Measurements from ENCODE around the gene MRFAP1L1.

- TF ChIP-seq, protein P1, sequence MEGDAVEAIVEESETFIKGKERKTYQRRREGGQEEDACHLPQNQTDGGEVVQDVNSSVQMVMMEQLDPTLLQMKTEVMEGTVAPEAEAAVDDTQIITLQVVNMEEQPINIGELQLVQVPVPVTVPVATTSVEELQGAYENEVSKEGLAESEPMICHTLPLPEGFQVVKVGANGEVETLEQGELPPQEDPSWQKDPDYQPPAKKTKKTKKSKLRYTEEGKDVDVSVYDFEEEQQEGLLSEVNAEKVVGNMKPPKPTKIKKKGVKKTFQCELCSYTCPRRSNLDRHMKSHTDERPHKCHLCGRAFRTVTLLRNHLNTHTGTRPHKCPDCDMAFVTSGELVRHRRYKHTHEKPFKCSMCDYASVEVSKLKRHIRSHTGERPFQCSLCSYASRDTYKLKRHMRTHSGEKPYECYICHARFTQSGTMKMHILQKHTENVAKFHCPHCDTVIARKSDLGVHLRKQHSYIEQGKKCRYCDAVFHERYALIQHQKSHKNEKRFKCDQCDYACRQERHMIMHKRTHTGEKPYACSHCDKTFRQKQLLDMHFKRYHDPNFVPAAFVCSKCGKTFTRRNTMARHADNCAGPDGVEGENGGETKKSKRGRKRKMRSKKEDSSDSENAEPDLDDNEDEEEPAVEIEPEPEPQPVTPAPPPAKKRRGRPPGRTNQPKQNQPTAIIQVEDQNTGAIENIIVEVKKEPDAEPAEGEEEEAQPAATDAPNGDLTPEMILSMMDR (IDR thresholded peaks at IDR 0.05; ENCODE audit: insufficient read depth, low read depth, low read length) = no peak
- no peak for TF ChIP-seq EZH2 (IDR thresholded peaks at IDR 0.05; ENCODE audit: insufficient read depth, low read length)
Observed at GRCh38 chr4:6755088-6755753, 45.6 kb upstream of the MRFAP1L1 start.

Data from astrocyte (in vitro differentiated cells and primary cell).